Mucosa of rectum (tissue), 2 donors: Measurements from ENCODE around the gene CDK11B.
"Not testable (repeated sequence)": the region's sequence is repeated elsewhere in the genome, so short reads cannot be mapped to it uniquely, and the experiment has no call there.

Source experiments
- H3K27ac ChIP-seq, 2 donors: one replicate each; pipeline ENCODE4 v1.7.0; 2013; ENCODE audit warnings: inconsistent platforms in 2 of 2, low read depth in 2 of 2, low read length in 2 of 2
- H3K27me3 ChIP-seq, 2 donors: one replicate each; pipeline ENCODE4 v1.7.0; 2013; ENCODE audit warnings: low read length in 2 of 2; ENCODE audit not compliant: control insufficient read depth in 2 of 2, insufficient read depth in 2 of 2
- H3K36me3 ChIP-seq, 2 donors: one replicate each; pipeline ENCODE4 v1.7.0; 2013; ENCODE audit warnings: low read length in 2 of 2; ENCODE audit not compliant: control insufficient read depth in 2 of 2, insufficient read depth in 2 of 2
- H3K4me1 ChIP-seq, 2 donors: one replicate each; pipeline ENCODE4 v1.7.0; 2013; ENCODE audit warnings: low read length in 2 of 2, mild to moderate bottlenecking in 1 of 2; ENCODE audit not compliant: control insufficient read depth in 2 of 2, insufficient read depth in 2 of 2
- H3K4me3 ChIP-seq, 2 donors: one replicate each; pipeline ENCODE4 v1.7.0; 2013; ENCODE audit warnings: low read length in 2 of 2
- H3K9ac ChIP-seq, 2 donors: one replicate each; pipeline ENCODE4 v1.7.0; 2013; ENCODE audit warnings: low read length in 2 of 2, low read depth in 1 of 2, mild to moderate bottlenecking in 1 of 2
- H3K9me3 ChIP-seq, 2 donors: one replicate each; pipeline ENCODE4 v1.7.0; 2013; ENCODE audit warnings: low read length in 2 of 2; ENCODE audit not compliant: control insufficient read depth in 2 of 2
- donor health status: healthy.
- donor health status: Normal muscosa, but diverticular disease.

The CDK11B gene

GRCh38 chr1:1697358-1698183 lies 38.8 kb upstream of the CDK11B start:
- H3K36me3 ChIP-seq, H3K4me1 ChIP-seq, H3K27me3 ChIP-seq, H3K27ac ChIP-seq, H3K9ac ChIP-seq, H3K9me3 ChIP-seq, H3K4me3 ChIP-seq: not testable (repeated sequence)

GRCh38 chr1:1696431-1697357 lies 37.9 kb upstream of the CDK11B start:
- H3K27ac ChIP-seq, H3K4me3 ChIP-seq, H3K9ac ChIP-seq, H3K4me1 ChIP-seq, H3K36me3 ChIP-seq, H3K9me3 ChIP-seq, H3K27me3 ChIP-seq: not testable (repeated sequence)

GRCh38 chr1:1692714-1693647 lies 34.2 kb upstream of the CDK11B start, which contains the start of gene SLC35E2B:
Gene SLC35E2B (minus strand): TSS chr1:1692795. CDS start chr1:1676699, 16,096 bp downstream.
- not testable (repeated sequence) for H3K27me3 ChIP-seq, H3K4me1 ChIP-seq, H3K36me3 ChIP-seq, H3K9me3 ChIP-seq
- Histone ChIP-seq H3K27ac (peak within 1 kb of the TSS; percentile 79 to 81), H3K9ac (peak within 1 kb of the TSS in 1 of 2 donors; percentile 56), H3K4me3 (peak within 1 kb of the TSS; percentile 44 to 61)

- H3K36me3 ChIP-seq, H3K27me3 ChIP-seq, H3K9me3 ChIP-seq, H3K4me1 ChIP-seq: not testable (repeated sequence)
- Histone ChIP-seq H3K9ac (peak overlapping the region in 1 of 2 donors; percentile 56), H3K4me3 (peak overlapping the region; percentile 44 to 61), H3K27ac (peak overlapping the region; percentile 79 to 81)
Observed at GRCh38 chr1:1692324-1692713, 33.5 kb upstream of the CDK11B start.

GRCh38 chr1:1691443-1691842 lies 32.6 kb upstream of the CDK11B start:
- H3K4me3 ChIP-seq, result peak overlapping the region in 1 of 2 donors; percentile 52
- not testable (repeated sequence) for H3K27me3 ChIP-seq, H3K9me3 ChIP-seq, H3K36me3 ChIP-seq, H3K9ac ChIP-seq, H3K27ac ChIP-seq, H3K4me1 ChIP-seq

GRCh38 chr1:1689526-1689925 lies 30.7 kb upstream of the CDK11B start:
- not testable (repeated sequence) for H3K4me3 ChIP-seq, H3K9me3 ChIP-seq, H3K4me1 ChIP-seq, H3K9ac ChIP-seq, H3K27me3 ChIP-seq, H3K36me3 ChIP-seq, H3K27ac ChIP-seq

- H3K4me1 ChIP-seq, result no peaks in the 10 kb centered on the region
- no peak overlapping the region for H3K4me3 ChIP-seq
- no peaks in the 10 kb centered on the region for H3K9me3 ChIP-seq
- H3K9ac ChIP-seq, result no peak overlapping the region
- H3K27me3 ChIP-seq, result no peaks in the 10 kb centered on the region
- H3K27ac ChIP-seq, result no peak overlapping the region
- H3K36me3 ChIP-seq, result peaks cover 0 to 9% of the 10 kb centered on the region in 2 donors
Observed at GRCh38 chr1:1687846-1688245, 29.0 kb upstream of the CDK11B start.

GRCh38 chr1:1684031-1684681 lies 25.4 kb upstream of the CDK11B start:
- Histone ChIP-seq H3K9me3 (no peaks in the 10 kb centered on the region), H3K9ac (no peak overlapping the region), H3K27me3 (no peaks in the 10 kb centered on the region), H3K4me1 (peaks cover 6% of the 10 kb centered on the region in 2 donors), H3K36me3 (peaks cover 0 to 17% of the 10 kb centered on the region in 2 donors), H3K4me3 (no peak overlapping the region), H3K27ac (no peak overlapping the region)

GRCh38 chr1:1683104-1683905 lies 24.5 kb upstream of the CDK11B start:
- no peak overlapping the region for H3K9ac ChIP-seq
- H3K4me1 ChIP-seq, result peaks cover 14% of the 10 kb centered on the region in 2 donors

More at GRCh38 chr1:1683104-1683905, 24.5 kb upstream of the CDK11B start:
- no peaks in the 10 kb centered on the region for H3K9me3 ChIP-seq
- H3K4me3 ChIP-seq, result no peak overlapping the region
- H3K36me3 ChIP-seq, result peaks cover 0 to 17% of the 10 kb centered on the region in 2 donors
- H3K27me3 ChIP-seq, result no peaks in the 10 kb centered on the region
- H3K27ac ChIP-seq, result no peak overlapping the region
